ENCODE measurements around the gene SBF2. TPM values are rescaled to one million over a fixed set of nuclear protein-coding genes. Genes with fewer than 3 reads are reported as not detected.

Gene SBF2
- total and polyA plus RNA-seq, 11 donors: 10.4 to 33.9 (median 20.9) TPM

DNA sequence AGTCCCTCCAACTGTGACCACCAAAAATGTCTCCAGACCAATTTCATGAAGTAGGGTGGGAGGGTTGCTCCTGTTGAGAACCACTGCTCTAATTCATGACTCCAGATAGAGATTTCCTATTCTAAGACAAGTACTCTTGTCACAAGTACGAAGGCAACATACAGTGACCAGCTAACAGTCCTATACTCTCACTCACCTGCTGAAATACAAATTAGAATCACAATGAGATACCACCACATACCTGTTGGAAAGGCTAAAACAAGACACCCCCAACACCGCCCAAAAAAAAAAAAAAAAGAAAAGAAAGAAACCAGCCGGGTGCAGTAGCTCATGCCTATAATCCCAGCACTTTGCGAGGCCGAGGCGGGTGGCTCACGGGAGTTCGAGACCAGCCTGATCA, 319.6 kb downstream of the SBF2 start:
- H3K27me3 ChIP-seq: no peaks in the 10 kb centered on the region
- WGBS, 4 donors: 94 to 99% (median 96%) methylated on average over 8 of the region's 8 CpGs
- no peak for DNase-seq
- ATAC-seq: no peak
- no peak overlapping the region for H3K27ac ChIP-seq
- H3K36me3 ChIP-seq: peaks cover 0 to 3% (median 0%) of the 10 kb centered on the region in 9 donors
- TF ChIP-seq, protein P1, sequence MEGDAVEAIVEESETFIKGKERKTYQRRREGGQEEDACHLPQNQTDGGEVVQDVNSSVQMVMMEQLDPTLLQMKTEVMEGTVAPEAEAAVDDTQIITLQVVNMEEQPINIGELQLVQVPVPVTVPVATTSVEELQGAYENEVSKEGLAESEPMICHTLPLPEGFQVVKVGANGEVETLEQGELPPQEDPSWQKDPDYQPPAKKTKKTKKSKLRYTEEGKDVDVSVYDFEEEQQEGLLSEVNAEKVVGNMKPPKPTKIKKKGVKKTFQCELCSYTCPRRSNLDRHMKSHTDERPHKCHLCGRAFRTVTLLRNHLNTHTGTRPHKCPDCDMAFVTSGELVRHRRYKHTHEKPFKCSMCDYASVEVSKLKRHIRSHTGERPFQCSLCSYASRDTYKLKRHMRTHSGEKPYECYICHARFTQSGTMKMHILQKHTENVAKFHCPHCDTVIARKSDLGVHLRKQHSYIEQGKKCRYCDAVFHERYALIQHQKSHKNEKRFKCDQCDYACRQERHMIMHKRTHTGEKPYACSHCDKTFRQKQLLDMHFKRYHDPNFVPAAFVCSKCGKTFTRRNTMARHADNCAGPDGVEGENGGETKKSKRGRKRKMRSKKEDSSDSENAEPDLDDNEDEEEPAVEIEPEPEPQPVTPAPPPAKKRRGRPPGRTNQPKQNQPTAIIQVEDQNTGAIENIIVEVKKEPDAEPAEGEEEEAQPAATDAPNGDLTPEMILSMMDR (IDR thresholded peaks at IDR 0.05): no peak
- no peak for TF ChIP-seq POLR2A (IDR thresholded peaks at IDR 0.05)
- intact Hi-C loops (cut with DNase I): loop anchor here (5.0 to 10.0 kb wide), 9 partner anchors 110 to 360 kb away; partner anchors contain the start of gene ADM (in 8 of the 10)
- H3K4me3 ChIP-seq: no peak overlapping the region
- no peaks in the 10 kb centered on the region for H3K9me3 ChIP-seq
- H3K4me1 ChIP-seq: peaks cover 0 to 22% (median 12%) of the 10 kb centered on the region in 12 donors

DNA sequence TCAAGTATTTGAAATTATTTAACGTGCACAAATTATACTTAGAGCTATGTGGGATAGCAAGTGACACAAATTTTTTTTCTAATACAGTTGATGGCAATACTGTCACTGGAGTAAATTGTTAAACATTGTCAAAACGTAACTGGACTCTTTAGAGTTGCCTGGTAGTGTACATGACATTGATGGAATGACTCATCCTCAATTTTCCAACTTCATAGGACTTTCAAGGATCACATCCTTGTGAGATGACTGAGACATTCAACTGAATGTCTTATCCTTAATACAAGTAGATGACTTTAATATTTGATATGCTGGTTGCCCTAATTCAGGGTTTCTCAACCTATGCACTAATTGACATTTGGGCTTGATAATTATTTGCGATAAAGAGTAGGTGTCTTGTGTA, 320.1 kb downstream of the SBF2 start:
- Histone ChIP-seq H3K4me3 (no peak overlapping the region), H3K9me3 (no peaks in the 10 kb centered on the region), H3K36me3 (peaks cover 0 to 3% (median 0%) of the 10 kb centered on the region in 9 donors), H3K27ac (no peak overlapping the region), H3K27me3 (no peaks in the 10 kb centered on the region), H3K4me1 (peaks cover 0 to 22% (median 12%) of the 10 kb centered on the region in 12 donors)
- DNase-seq (no peak), ATAC-seq (no peak)
- WGBS, 4 donors: 87 to 91% (median 90%) methylated on average over 3 of the region's 3 CpGs
- TF ChIP-seq, protein P1 (IDR thresholded peaks at IDR 0.05): no peak
- no peak for TF ChIP-seq POLR2A (IDR thresholded peaks at IDR 0.05)
- intact Hi-C loops (cut with DNase I): loop anchor here (1.0 to 10.0 kb wide), 12 partner anchors 109 to 359 kb away; partner anchors contain the start of gene ADM (in 8 of the 10)

DNA sequence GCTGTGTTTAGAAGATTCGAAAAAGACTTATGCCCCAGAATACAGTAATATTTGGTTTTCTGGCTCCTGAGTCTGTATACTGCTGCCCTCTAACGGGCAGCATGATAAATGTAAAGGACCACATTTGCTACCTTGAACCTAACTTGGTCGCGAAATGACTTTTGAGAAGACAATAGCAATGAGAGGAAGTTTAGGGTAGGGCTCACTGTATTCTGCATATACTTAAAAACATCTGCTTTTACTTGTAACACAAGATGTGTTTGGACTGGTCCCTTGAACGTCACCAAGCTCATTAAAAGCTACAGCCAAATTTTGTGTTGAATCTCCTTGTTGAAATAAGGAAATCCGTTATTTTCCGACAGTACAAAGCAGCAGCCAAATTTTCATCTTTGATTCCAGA, 321.0 kb downstream of the SBF2 start:
- 26 to 34% (median 33%) methylated on average over 7 of the region's 7 CpGs for WGBS, 4 donors
- no peaks in the 10 kb centered on the region for H3K27me3 ChIP-seq
- no peaks in the 10 kb centered on the region for H3K9me3 ChIP-seq
- DNase-seq: no peak
- peaks cover 0 to 10% (median 6%) of the 10 kb centered on the region in 9 donors for H3K36me3 ChIP-seq
- intact Hi-C loops (cut with DNase I): loop anchor here (1.0 to 10.0 kb wide), 12 partner anchors 108 to 358 kb away; partner anchors contain the start of gene ADM (in 8 of the 10)
- TF ChIP-seq, protein P1 (IDR thresholded peaks at IDR 0.05): peak; percentile 50 to 83 (median 70)
- no peak for TF ChIP-seq POLR2A (IDR thresholded peaks at IDR 0.05)
- no peak overlapping the region for H3K4me3 ChIP-seq
- ATAC-seq: peak; percentile 55 to 83 (median 68)
- no peak overlapping the region for H3K27ac ChIP-seq
- peaks cover 0 to 21% (median 9%) of the 10 kb centered on the region in 12 donors for H3K4me1 ChIP-seq

DNA sequence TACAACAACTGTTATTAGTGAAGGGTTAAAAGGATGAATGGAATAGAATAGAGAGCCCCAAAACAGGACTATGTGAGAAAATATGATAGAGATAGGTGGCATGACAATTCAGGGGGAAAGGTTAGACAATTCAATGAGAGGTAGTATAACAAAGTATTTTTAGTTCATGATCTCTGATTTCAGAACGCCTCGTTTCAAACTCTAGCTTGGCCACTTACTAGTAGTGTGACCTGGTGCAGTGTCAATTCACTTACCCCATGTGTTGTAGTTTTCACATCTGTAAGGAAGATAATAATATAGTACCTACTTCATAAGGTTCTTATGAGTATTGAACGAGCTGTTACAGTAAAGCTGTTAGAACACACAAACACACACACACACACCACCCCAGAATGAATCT, 322.1 kb downstream of the SBF2 start:
- 61 to 69% (median 62%) methylated on average over 3 of the region's 3 CpGs for whole genome bisulfite sequencing, 4 donors
- Histone ChIP-seq H3K36me3 (peaks cover 0 to 15% (median 8%) of the 10 kb centered on the region in 9 donors), H3K4me3 (no peak overlapping the region), H3K27me3 (no peaks in the 10 kb centered on the region), H3K4me1 (peaks cover 0 to 12% (median 2%) of the 10 kb centered on the region in 12 donors), H3K27ac (no peak overlapping the region), H3K9me3 (no peaks in the 10 kb centered on the region)
- ATAC-seq: peak in 2 of 4 donors; percentile 45 to 46
- no peak for TF ChIP-seq POLR2A (IDR thresholded peaks at IDR 0.05)
- TF ChIP-seq, protein P1 (IDR thresholded peaks at IDR 0.05): no peak
- intact Hi-C loops (cut with DNase I): loop anchor here (2.0 to 10.0 kb wide), 11 partner anchors 107 to 357 kb away; partner anchors contain the start of gene ADM (in 8 of the 10)
- DNase-seq: no peak
